ENCODE measurements around the gene ZSCAN5B.
"Not testable (repeated sequence)": the region's sequence is repeated elsewhere in the genome, so short reads cannot be mapped to it uniquely, and the experiment has no call there.

Gene ZSCAN5B, protein sequence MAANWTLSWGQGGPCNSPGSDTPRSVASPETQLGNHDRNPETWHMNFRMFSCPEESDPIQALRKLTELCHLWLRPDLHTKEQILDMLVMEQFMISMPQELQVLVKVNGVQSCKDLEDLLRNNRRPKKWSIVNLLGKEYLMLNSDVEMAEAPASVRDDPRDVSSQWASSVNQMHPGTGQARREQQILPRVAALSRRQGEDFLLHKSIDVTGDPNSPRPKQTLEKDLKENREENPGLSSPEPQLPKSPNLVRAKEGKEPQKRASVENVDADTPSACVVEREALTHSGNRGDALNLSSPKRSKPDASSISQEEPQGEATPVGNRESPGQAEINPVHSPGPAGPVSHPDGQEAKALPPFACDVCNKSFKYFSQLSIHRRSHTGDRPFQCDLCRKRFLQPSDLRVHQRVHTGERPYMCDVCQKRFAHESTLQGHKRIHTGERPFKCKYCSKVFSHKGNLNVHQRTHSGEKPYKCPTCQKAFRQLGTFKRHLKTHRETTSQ

DNA sequence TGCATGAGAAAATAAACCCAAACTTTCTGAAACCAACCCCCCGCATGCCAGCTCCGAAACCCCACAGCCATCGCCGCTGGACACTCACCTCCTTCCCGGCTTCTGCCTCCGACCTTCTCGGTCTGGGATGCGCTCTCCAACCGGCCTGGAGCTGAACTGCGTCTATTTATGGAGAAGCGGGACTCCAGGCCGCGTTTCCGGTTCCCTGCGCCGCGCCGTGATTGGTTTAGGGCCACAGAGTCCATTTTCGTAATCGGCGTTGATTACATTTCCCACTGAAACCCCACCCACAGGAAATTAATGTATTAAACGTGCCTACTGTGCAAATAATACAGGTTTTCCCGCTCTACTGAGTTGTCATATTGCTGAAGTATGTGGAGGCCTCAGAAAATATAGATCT is at the start of gene ZSCAN5B:
ZSCAN5B (minus strand) TSS at position 138 of the 400 bp plus-strand sequence. CDS start 4,731 bp downstream, outside the sequence.
- not testable (repeated sequence) for H3K27ac ChIP-seq; H3K4me3 ChIP-seq (ENCODE audit: low read depth in 1 of 2, low read length in 1 of 2); H3K36me3 ChIP-seq; H3K4me1 ChIP-seq (ENCODE audit: control insufficient read depth in 1 of 2, insufficient read depth in 1 of 2, low read depth in 1 of 2, low read length in 1 of 2); H3K9me3 ChIP-seq; H3K27me3 ChIP-seq

DNA sequence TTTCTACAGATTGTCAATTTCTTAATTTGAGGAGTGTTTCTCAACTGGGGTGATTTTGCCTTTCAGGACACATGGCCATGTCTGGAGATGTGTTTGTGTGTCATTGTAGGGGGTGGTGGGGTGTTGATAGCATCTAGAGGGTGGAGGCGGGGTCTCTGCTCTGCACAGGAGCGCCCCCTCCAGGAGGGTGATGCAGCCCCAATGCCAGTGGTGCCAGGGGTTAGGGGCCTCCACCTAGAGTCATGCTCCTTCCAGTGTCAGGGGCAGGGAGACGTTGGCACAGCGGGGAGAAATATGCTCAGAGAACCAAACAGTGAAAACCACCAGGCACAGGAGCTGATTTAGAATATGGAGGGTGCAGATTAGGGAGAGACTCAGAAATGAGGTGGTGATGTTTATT is 48.2 kb upstream of the ZSCAN5B start:
- H3K4me3 ChIP-seq (ENCODE audit: low read depth in 1 of 2, low read length in 1 of 2); H3K27ac ChIP-seq; H3K4me1 ChIP-seq (ENCODE audit: control insufficient read depth in 1 of 2, insufficient read depth in 1 of 2, low read depth in 1 of 2, low read length in 1 of 2); H3K36me3 ChIP-seq; H3K27me3 ChIP-seq; H3K9me3 ChIP-seq: not testable (repeated sequence)

DNA sequence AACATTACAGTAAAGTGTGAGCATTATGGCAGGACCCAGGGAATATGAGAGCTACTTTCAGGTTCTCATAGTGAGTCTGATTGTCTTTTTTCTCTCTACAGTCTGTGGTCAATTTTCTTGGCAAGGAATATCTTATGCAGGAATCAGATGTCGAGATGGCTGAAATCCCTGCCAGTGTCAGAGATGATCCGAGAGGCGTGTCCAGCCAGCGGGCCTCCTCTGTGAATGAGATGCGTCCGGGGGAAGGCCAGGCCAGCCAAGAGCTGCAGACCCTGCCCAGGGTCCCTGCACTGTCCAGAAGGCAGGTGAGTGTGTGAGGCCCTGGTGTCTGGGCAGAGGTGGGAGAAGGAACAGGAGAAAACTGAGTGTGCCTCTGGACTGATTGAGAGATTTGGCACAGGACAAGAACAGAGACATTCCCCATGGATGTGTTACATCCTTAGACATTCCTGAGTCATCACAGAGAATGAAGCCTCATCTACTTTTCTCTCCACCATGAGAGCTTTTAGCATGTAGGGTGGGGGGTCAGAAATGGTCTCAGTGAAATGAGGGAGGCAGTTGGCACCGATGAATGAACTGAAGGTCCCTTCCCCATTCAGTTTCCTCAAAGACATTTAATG is 47.6 kb upstream of the ZSCAN5B start:
- Histone ChIP-seq H3K27me3 (no peaks in the 10 kb centered on the region), H3K9me3 (no peaks in the 10 kb centered on the region), H3K36me3 (no peaks in the 10 kb centered on the region), H3K27ac (no peak overlapping the region), H3K4me1 (ENCODE audit: control insufficient read depth in 1 of 2, insufficient read depth in 1 of 2, low read depth in 1 of 2, low read length in 1 of 2) (no peaks in the 10 kb centered on the region), H3K4me3 (ENCODE audit: low read depth in 1 of 2, low read length in 1 of 2) (no peak overlapping the region)
- TF ChIP-seq, protein P1, sequence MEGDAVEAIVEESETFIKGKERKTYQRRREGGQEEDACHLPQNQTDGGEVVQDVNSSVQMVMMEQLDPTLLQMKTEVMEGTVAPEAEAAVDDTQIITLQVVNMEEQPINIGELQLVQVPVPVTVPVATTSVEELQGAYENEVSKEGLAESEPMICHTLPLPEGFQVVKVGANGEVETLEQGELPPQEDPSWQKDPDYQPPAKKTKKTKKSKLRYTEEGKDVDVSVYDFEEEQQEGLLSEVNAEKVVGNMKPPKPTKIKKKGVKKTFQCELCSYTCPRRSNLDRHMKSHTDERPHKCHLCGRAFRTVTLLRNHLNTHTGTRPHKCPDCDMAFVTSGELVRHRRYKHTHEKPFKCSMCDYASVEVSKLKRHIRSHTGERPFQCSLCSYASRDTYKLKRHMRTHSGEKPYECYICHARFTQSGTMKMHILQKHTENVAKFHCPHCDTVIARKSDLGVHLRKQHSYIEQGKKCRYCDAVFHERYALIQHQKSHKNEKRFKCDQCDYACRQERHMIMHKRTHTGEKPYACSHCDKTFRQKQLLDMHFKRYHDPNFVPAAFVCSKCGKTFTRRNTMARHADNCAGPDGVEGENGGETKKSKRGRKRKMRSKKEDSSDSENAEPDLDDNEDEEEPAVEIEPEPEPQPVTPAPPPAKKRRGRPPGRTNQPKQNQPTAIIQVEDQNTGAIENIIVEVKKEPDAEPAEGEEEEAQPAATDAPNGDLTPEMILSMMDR (IDR thresholded peaks at IDR 0.05): no peak

DNA sequence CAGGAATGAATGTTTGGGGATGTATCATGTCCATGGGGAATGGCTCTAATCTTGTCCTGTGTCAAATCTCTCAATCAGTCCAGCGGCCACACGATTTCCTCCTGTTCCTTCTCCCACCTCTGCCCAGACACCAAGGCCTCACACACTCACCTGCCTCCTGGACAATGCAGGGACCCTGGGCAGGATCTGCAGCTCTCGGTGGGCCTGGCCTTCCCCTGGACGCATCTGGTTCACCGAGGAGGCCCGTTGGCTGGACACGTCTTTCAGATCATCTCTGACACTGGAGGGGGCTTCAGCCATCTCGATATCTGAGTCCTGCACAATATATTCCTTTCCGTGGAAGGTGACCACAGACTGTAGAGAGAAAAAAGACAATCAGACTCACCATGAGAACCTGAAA is 25.9 kb upstream of the ZSCAN5B start:
- Histone ChIP-seq H3K4me3 (ENCODE audit: low read depth in 1 of 2, low read length in 1 of 2) (no peak overlapping the region), H3K9me3 (no peaks in the 10 kb centered on the region), H3K27me3 (peaks cover 11% of the 10 kb centered on the region), H3K4me1 (ENCODE audit: control insufficient read depth in 1 of 2, insufficient read depth in 1 of 2, low read depth in 1 of 2, low read length in 1 of 2) (no peaks in the 10 kb centered on the region), H3K27ac (no peak overlapping the region), H3K36me3 (no peaks in the 10 kb centered on the region)
- TF ChIP-seq, protein P1 (IDR thresholded peaks at IDR 0.05): no peak

DNA sequence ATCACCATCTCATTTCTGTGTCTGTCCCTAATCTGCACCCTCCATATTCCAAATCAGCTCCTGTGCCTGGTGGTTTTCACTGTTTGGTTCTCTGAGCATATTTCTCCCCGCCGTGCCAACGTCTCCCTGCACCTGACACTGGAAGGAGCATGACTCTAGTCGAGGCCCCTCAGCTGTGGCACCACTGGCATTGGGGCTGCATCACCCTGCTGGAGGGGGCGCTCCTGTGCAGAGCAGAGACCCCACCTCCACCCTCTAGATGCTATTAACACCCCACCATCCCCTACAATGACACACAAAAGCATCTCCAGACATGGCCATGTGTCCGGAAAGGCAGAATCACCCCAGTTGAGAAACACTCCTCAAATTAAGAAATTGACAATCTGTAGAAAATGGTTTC is 25.3 kb upstream of the ZSCAN5B start:
- Histone ChIP-seq H3K27me3 (peaks cover 16% of the 10 kb centered on the region), H3K36me3 (no peaks in the 10 kb centered on the region), H3K4me1 (ENCODE audit: control insufficient read depth in 1 of 2, insufficient read depth in 1 of 2, low read depth in 1 of 2, low read length in 1 of 2) (no peaks in the 10 kb centered on the region), H3K4me3 (ENCODE audit: low read depth in 1 of 2, low read length in 1 of 2) (no peak overlapping the region), H3K27ac (no peak overlapping the region), H3K9me3 (no peaks in the 10 kb centered on the region)
- TF ChIP-seq, protein P1 (IDR thresholded peaks at IDR 0.05): no peak

DNA sequence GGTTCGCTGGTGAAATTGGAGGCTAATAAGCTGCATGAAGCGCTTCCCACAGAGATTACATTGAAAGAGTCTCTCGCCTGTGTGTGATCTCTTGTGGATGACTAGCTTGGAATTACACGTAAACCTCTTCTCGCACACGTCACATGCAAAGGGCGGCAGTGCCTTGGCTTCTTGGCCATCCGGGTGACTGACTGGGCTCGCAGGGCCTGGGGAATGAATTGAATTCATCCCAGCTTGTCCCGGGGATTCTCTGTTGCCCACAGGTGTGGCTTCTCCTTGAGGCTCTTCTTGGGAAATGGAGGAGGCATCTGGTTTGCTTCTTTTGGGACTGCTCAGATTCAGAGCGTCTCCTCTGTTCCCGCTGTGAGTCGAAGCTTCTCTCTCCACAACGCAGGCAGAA is 24.3 kb upstream of the ZSCAN5B start:
- no peak overlapping the region for H3K27ac ChIP-seq
- H3K4me3 ChIP-seq (ENCODE audit: low read depth in 1 of 2, low read length in 1 of 2): no peak overlapping the region
- H3K36me3 ChIP-seq: no peaks in the 10 kb centered on the region
- H3K9me3 ChIP-seq: no peaks in the 10 kb centered on the region
- TF ChIP-seq, protein P1 (IDR thresholded peaks at IDR 0.05): no peak
- H3K27me3 ChIP-seq: peaks cover 27% of the 10 kb centered on the region
- H3K4me1 ChIP-seq (ENCODE audit: control insufficient read depth in 1 of 2, insufficient read depth in 1 of 2, low read depth in 1 of 2, low read length in 1 of 2): peaks cover 3 to 8% of the 10 kb centered on the region in 2 experiments

DNA sequence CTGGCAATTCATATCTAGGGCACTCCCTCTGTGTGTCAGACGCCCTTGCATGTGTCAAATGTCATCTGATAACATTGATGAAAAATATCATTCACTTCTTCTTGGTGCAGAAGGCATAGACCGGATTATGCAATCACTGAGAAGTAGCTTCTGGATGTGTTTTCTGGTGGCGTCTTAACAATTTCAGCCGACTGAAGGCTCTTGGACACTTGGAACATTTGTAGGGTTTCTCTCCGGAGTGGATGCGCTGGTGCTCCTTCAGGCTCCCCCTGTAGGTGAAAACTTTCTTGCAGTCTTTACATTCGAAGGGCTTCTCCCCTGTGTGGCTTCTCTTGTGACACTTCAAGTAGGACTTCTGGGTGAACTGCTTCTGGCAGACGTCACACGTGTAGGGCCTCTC is 23.9 kb upstream of the ZSCAN5B start:
- H3K9me3 ChIP-seq; H3K4me1 ChIP-seq (ENCODE audit: control insufficient read depth in 1 of 2, insufficient read depth in 1 of 2, low read depth in 1 of 2, low read length in 1 of 2): not testable (repeated sequence)
- H3K27me3 ChIP-seq: peaks cover 31% of the 10 kb centered on the region

More for the DNA sequence above, 23.9 kb upstream of the ZSCAN5B start:
- not testable (repeated sequence) for H3K4me3 ChIP-seq (ENCODE audit: low read depth in 1 of 2, low read length in 1 of 2); H3K27ac ChIP-seq; H3K36me3 ChIP-seq
